ENCODE results near the gene BST1.

DNA sequence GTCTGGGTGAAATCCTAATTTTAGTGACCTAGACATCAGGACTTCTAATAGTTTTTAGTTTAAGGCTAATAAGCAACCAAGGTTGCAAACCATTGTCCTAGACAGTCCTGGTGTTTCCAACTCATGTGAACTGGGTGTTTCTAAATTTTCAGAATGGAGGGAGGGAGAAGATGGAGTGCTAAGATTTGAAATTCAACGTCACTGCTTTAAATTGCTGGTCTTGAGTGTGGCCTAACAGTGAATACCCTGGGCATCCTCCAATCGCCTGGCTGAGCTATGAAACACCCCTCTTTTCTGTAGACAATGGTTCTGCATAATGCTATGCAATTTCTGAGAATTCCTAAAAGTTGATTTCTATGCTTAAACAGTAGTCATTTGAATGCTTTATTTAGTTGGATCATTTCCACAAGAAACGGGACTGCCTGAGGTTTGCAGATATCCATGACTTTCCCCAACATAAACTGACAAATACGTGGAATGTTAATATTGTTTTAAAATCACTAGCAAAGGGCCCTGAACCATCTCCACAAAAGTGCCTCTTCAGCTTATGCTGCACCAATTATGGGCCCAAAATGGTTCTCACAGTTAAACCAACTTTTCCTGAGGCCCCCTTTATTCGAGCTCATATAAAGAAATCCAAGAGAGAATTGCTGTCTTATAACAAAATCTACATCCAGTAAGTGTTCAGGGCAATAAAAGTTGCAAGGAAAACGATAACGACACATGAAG, 48.8 kb upstream of the BST1 start:
- TF ChIP-seq EZH2 (IDR thresholded peaks at IDR 0.05; ENCODE audit: insufficient read depth, poor library complexity, severe bottlenecking) (no peak), EZH2phosphoT487 (IDR thresholded peaks at IDR 0.05; ENCODE audit: insufficient read depth, low read depth) (no peak)
